HepG2 (cell line): ENCODE data around the gene MAB21L4. TPM values are rescaled to one million over a fixed set of nuclear protein-coding genes. Genes with fewer than 3 reads are reported as not detected.

ENCODE experiments used
- AHDC1 ChIP-seq: sonication (generic); formaldehyde crosslinking; IDR thresholded peaks from 2 replicates; pipeline ENCODE4 v1.5.1; 2020; ENCODE audit warnings: mild to moderate bottlenecking, missing genetic modification reagents, borderline replicate concordance
- IRF2 ChIP-seq: IDR thresholded peaks from 2 replicates; pipeline ENCODE4 v1.6.1; 2018; ENCODE audit warnings: missing genetic modification reagents, missing compliant biosample characterization
- KDM5A ChIP-seq: fragments of 200-600 bp; sonication (generic); IDR thresholded peaks from 2 replicates; pipeline ENCODE4 v1.7.0; 2018; ENCODE audit warnings: antibody characterized with exemption, mild to moderate bottlenecking, low read length, borderline replicate concordance
- SMARCE1 ChIP-seq: fragments of 450-650 bp; IDR thresholded peaks from 2 replicates; pipeline ENCODE4 v1.6.1; 2017; ENCODE audit warnings: borderline replicate concordance
- SRSF9 ChIP-seq: fragments of 200-400 bp; formaldehyde crosslinking; IDR thresholded peaks from 2 replicates; pipeline ENCODE4 v1.6.1; 2018; ENCODE audit warnings: borderline replicate concordance, mild to moderate bottlenecking, low read depth, low read length; ENCODE audit not compliant: insufficient read depth, poor library complexity, severe bottlenecking
- THAP7 ChIP-seq: sonication (generic); formaldehyde crosslinking; IDR thresholded peaks from 2 replicates; pipeline ENCODE4 v1.8.1; 2023; ENCODE audit warnings: mild to moderate bottlenecking, missing genetic modification reagents
- TOE1 ChIP-seq: sonication (generic); formaldehyde crosslinking; IDR thresholded peaks from 2 replicates; pipeline ENCODE4 v1.4.0; 2020; ENCODE audit warnings: mild to moderate bottlenecking, missing genetic modification reagents
- ZBTB39 ChIP-seq: sonication (generic); formaldehyde crosslinking; IDR thresholded peaks from 2 replicates; pipeline ENCODE4 v1.5.0; 2020; ENCODE audit warnings: missing genetic modification reagents
- polyA plus RNA-seq, 8 experiments: library from polyadenylated mRNA; depleted of rRNA in 3 of 8; stranded (reverse) in 7 of 8; unstranded in 1 of 8; fragments of >200 nt; fragmentation: Illumina TruSeq in 4 of 8; extraction: Trizol in 4 of 8; gene quantifications; 2 replicates each; pipeline versions ENCODE4 v1.2.1 to v1.2.3, GENCODE V29; 2011 to 2016; ENCODE audit warnings: low read depth in 4 of 8, missing spikeins in 1 of 8, mixed read lengths in 1 of 8; ENCODE audit not compliant: insufficient read depth in 1 of 8
- total RNA-seq, 5 experiments: library from RNA; depleted of rRNA; stranded (reverse); fragments of >200 nt; fragmentation: Illumina TruSeq; extraction: Trizol; gene quantifications; 2 replicates each; pipeline ENCODE4 v1.2.3, GENCODE V29; 2016; ENCODE audit warnings: low read depth in 1 of 5
- TF ChIP-seq, protein P1 (sequence below): sonication (generic); formaldehyde crosslinking; IDR thresholded peaks from 2 replicates; pipeline ENCODE4 v1.4.0; 2020; ENCODE audit warnings: missing genetic modification reagents, borderline replicate concordance
- TF ChIP-seq, protein P2 (sequence below): sonication (generic); formaldehyde crosslinking; IDR thresholded peaks from 2 replicates; pipeline ENCODE4 v1.5.1; 2020; ENCODE audit warnings: missing genetic modification reagents, mild to moderate bottlenecking, borderline replicate concordance
- TF ChIP-seq, protein P3 (sequence below): sonication (generic); formaldehyde crosslinking; IDR thresholded peaks from 2 replicates; pipeline ENCODE4 v1.5.0; 2020; ENCODE audit warnings: missing genetic modification reagents, mild to moderate bottlenecking, borderline replicate concordance

MAB21L4 gene
- total and polyA plus RNA-seq, 2 of the 13 experiments (the other 11 are each of a cell fraction or from before 2014, with no cell fraction given), result 3.0 to 14.0 TPM

GRCh38 chr2:240869956-240870875, 25.7 kb downstream of the MAB21L4 start (continued):
- TF ChIP-seq, protein P1, sequence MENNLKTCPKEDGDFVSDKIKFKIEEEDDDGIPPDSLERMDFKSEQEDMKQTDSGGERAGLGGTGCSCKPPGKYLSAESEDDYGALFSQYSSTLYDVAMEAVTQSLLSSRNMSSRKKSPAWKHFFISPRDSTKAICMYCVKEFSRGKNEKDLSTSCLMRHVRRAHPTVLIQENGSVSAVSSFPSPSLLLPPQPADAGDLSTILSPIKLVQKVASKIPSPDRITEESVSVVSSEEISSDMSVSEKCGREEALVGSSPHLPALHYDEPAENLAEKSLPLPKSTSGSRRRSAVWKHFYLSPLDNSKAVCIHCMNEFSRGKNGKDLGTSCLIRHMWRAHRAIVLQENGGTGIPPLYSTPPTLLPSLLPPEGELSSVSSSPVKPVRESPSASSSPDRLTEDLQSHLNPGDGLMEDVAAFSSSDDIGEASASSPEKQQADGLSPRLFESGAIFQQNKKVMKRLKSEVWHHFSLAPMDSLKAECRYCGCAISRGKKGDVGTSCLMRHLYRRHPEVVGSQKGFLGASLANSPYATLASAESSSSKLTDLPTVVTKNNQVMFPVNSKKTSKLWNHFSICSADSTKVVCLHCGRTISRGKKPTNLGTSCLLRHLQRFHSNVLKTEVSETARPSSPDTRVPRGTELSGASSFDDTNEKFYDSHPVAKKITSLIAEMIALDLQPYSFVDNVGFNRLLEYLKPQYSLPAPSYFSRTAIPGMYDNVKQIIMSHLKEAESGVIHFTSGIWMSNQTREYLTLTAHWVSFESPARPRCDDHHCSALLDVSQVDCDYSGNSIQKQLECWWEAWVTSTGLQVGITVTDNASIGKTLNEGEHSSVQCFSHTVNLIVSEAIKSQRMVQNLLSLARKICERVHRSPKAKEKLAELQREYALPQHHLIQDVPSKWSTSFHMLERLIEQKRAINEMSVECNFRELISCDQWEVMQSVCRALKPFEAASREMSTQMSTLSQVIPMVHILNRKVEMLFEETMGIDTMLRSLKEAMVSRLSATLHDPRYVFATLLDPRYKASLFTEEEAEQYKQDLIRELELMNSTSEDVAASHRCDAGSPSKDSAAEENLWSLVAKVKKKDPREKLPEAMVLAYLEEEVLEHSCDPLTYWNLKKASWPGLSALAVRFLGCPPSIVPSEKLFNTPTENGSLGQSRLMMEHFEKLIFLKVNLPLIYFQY, result no peak
- TF ChIP-seq, protein P2, sequence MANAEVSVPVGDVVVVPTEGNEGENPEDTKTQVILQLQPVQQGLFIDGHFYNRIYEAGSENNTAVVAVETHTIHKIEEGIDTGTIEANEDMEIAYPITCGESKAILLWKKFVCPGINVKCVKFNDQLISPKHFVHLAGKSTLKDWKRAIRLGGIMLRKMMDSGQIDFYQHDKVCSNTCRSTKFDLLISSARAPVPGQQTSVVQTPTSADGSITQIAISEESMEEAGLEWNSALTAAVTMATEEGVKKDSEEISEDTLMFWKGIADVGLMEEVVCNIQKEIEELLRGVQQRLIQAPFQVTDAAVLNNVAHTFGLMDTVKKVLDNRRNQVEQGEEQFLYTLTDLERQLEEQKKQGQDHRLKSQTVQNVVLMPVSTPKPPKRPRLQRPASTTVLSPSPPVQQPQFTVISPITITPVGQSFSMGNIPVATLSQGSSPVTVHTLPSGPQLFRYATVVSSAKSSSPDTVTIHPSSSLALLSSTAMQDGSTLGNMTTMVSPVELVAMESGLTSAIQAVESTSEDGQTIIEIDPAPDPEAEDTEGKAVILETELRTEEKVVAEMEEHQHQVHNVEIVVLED, result no peak
- TF ChIP-seq ZBTB39, result peak; percentile 18; the same call in 1 of the 2 replicates
- TF ChIP-seq TOE1 (CRISPR knock-in tag), result no peak
- no peak for TF ChIP-seq AHDC1 (CRISPR knock-in tag)
- 0 out of 2 replicates have a peak, but pooled peaks have one; percentile 35 for TF ChIP-seq THAP7 (CRISPR knock-in tag)
- TF ChIP-seq SMARCE1, result no peak
- TF ChIP-seq SRSF9, result no peak
- TF ChIP-seq, protein P3, sequence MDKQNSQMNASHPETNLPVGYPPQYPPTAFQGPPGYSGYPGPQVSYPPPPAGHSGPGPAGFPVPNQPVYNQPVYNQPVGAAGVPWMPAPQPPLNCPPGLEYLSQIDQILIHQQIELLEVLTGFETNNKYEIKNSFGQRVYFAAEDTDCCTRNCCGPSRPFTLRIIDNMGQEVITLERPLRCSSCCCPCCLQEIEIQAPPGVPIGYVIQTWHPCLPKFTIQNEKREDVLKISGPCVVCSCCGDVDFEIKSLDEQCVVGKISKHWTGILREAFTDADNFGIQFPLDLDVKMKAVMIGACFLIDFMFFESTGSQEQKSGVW (CRISPR knock-in tag), result no peak
- TF ChIP-seq IRF2 (CRISPR knock-in tag), result no peak
- no peak for TF ChIP-seq KDM5A
